Hematopoietic multipotent progenitor cell treated with erythropoietin and hydrocortisone succinate and interleukin-3 and kit ligand, for 15 days (in vitro differentiated cells): ENCODE measurements around the gene FAM107B.
"Not testable (repeated sequence)": the region's sequence is repeated elsewhere in the genome, so short reads cannot be mapped to it uniquely, and the experiment has no call there.

Source experiments
- DNase-seq: peaks from one replicate; pipeline ENCODE4 v3.0.0-alpha.2; 2015; ENCODE audit warnings: low spot score

Gene FAM107B

DNA sequence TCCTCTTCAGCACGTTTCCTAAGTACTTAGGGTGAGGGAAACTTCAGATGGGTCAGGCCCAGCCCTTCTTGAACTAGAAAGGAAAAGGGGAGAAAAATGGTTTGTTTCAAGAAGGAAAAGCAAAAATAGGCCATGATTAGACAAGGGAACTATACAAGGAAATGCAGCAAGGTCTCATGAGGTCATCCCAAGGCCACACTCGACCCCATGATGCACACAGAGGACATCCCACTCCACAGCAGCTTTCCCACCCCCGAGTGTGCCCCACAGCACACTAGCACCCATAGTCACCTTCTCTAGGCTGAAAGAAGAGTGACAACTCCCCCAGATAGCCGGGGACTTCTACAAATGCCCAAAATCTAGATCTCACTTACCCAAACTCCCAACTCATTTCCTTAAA lies 173.4 kb downstream of the FAM107B start:
- DNase-seq, result no peak

DNA sequence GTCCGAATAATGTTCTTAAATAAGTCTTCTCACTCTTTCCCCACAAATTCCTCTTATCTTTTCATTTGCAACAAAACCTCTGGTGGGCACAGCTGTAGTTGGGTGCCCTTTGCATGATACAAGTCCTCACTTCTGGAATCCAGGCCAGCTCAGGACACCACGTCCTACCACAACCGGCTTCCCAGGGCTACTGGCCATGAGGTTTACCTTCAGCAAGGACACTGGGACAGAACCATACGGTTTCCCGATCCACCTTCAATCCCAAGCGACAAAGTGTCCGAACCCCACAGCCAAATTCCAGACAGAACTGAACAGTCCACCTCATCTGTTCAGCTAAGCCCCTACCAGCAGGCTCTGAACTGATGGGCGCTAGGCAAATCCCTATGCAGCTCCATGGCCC lies 174.6 kb downstream of the FAM107B start:
- DNase-seq, result no peak

DNA sequence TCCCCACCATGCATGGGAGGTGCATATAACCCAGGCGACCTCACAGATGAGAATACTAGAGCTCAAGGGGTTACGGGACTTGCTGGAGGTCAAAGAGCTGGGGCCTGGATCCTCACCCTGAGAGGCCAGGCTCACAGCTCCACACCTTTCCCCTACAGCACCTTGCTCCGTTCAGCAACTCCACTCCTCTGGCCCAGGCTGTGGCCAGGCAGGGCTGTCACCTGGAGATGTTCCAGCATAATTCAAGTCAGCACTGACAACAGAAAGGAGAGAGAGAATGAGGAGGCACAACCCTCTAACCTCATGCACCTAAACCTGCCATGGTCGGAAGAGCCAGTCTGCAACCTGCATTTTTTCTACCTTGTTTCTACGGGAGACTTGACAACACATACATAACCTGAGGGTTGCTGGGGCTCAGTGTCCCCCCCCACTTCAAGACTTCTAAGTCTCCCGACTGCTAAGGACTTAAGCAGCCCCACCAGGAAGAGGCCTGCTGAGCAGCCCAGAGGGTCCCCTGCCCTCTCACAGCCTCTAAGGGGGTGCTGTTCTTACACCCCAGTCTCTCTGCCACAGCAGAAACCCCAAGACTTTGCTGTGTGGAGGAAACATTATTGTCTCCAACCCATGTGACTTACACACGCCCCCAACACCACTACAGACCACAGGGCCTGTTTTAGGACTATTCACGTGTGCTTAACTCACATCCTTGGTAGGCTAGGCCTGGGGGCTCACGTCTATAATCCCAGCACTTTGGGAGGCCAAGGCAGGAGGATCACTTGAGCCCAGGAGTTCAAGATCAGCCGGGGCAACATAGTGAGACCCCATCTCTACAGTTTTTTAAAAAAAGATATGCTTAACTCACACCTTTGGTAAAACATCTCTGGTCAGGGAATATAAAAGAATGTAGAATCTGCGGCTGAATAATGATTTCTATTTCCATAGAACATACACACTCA lies 175.6 kb downstream of the FAM107B start:
- no peak for DNase-seq

DNA sequence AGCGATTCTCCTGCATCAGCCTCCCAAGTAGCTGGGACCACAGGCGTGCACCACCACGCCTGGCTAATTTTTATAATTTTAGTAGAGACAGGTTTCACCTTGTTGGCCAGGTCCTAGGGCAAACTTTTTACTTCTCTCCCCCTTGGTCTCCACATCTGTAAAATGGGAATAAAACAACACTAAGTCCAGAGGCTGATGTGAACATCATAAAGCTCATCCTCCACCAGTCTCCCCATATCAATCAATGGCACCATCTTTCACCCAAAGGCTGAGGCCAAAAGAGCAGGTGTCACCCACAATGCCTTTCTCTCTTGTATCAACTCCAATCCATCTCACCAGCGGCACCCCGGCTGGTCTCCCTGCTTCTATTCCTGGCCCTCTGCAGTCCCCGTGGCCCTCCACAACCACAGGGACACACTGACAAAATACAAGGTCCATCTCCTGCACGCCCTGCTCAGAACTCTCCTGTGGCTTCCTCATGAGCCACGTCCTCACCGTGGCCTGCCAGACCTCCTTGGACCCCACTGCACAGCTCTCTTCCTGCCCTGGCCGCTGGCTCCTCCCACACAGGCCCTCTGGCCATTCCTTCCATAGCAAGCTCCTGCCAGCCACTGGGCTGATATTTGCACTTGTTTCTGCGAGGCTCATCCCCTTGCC lies 179.0 kb downstream of the FAM107B start:
- DNase-seq, result no peak

DNA sequence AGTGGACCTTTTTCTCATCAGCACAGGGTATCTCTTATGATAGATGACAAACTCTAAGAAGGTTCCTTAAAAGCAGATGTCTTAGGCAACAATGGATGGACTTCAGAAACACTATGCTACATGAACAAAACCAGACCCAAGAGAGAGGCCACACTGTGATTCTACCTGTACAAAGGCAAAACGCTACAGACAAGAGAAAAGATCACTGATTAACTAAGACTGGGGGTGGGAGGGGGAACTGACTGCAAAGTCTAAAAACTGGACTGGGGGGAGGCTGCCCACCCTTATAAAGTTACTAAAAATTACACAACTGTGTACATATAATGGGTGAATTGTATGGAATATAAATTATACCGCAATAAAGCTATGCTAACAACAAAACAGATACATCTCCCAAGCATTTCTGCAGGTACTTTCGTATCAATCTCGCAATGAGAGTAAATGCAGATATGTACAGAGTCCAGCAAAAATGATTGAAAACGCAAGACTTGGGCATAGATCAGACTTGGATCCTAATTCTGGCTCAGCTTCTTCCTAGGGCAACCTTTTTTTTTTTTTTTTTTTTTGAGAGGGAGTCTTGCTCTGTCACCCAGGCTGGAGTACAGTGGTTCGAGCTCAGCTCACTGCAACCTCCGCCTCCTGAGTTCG lies 179.7 kb downstream of the FAM107B start:
- no peak for DNase-seq

DNA sequence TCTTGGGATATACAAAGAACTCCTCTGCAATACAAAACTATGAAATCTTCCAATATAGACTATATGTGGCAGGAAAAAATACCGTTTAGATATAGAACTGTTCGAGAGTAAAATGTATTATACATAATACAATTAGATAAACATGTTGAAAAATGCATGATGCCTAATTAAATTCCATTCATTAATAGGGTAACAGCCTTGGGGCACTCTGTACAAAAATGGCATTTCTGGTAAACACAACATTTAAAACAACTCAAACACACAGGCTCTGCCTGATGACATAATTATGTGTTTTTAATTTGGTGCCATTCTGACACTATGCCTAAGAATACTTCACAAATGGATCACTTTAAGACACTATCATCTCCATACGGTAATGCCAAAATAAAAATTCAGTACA lies 180.9 kb downstream of the FAM107B start:
- DNase-seq, result no peak

DNA sequence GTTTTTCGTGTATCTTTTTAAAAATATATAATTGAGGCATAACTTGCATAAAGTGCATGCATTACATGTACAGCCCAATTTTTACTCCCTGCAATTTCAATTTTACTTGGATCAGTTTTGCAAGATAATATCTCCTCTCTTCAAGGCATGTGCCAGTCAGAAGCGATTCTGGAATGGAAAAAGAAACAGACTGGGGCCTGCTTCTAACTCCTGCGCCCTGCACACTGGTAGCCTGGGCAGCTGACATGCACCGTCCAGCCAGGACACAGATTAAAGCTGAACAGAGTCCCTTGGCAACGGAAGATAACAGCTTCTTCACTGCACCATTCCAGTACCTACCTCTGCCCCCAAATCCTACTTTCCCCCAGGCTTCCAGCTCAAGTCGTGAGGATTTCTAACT lies 182.1 kb downstream of the FAM107B start:
- DNase-seq, result no peak

DNA sequence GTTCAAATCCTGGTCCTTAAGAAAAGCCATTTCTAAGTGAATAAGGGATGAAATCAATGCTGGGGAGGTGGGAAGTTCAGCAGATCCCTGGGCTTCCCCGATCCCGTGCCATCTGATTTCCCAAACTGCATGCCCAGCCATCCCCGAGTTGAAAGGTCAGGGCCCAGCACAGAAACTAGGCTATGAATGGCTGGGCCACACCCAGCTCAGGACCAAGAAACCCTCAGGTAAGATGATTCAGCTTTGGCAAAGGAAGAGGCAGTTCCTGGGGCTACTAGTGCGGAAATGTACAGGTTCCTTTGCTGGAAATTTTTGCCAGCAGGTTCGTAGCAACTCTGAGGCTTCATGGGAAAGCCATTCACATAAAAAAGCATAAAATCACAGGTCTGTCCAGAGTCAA lies 182.7 kb downstream of the FAM107B start:
- DNase-seq, result no peak

DNA sequence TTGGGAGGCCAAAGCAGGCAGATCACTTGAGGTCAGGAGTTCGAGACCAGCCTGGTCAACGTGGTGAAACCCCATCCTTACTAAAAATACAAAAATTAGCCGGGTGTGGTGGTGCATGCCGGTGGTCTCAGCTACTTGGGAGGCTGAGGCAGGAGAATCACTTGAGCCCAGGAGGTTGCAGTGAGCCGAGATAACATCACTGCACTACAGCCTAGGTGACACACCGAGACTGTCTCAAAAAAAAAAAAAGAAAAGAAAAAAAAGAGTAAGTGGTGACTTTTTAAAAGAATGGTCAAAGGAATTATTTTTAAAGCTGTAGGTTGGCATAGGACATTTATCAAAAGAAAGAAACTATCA lies 185.8 kb downstream of the FAM107B start:
- DNase-seq, result not testable (repeated sequence)

DNA sequence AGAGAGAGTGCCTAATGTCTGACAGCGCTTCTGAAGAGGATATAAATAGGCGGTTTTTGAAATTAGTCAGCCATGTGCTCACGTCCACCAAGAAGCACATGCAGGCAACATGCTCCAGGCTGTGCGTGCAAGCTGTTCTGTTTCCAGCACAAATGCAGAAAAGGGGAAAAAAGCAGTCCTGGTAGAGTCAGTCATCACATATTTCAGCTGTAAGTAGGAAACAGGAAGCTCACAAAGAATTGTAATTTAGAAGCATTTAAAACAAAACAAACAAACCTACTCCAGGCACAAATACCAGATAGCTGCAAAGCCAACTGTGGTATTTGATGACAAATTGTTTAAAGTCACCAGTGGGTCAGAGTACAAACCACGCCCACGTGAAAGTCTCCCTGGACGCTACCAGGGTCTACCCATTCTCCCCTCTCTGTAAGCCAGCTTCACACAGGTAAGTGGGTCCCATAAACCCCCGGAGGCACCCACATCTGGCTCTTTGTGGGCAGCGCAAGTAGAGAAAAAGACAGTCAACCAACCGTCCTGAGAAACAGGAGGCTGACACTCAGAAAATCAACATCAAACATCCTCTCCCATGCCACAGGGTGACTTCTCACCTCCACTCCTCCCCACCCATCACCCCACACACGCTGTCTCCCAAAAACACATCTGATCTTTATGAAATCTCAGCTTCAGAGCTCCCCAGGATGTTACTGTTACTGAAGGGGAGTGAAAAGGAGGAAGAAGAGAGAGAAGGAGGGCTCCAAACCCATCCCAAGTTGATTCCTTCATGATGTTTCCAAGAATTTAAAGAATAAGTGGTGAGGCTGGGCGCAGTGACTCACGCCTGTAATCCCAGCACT lies 186.4 kb downstream of the FAM107B start:
- no peak for DNase-seq

DNA sequence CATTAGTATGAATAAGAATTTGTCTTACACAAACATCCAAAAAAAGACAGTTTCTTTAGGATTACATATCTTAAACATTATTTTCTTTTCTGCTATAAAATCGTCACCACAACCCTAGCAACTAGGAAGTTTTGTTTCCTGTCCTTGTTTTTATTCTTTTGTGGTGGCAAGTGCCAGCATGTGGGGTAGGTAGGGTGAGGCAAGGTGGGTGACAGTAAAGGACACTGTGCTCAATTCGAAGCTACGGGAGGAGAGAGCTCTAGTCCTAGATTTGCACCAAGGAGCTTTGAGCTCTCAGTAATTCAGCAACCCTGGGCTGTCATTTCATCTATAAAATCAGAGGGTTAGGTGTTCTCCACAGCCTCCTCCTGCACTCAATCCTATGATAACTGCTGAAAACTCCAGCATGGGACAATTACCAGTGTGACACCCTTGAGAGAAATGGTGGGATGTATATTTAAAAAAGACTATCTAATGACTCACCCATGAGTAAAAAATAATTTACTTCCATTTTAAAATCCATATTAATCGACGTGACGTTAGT lies 187.1 kb downstream of the FAM107B start:
- no peak for DNase-seq

DNA sequence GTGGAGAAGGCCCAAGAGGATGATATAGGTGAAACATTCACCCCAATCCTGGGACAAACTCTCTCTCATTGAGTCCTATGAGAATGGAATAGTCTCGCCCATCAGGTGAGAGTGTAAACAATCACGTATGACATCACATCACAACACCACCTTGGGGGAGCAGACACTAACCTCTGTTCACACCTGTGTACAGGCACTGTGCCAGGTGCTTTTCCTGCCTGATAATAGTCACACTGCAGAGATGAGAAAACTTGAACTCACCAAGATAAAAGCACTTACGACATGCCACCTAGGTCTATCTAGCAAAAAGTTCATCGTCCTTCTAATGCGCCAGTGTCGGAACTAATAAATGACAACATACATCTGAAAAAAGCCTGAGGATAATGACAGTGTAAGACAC lies 187.8 kb downstream of the FAM107B start:
- no peak for DNase-seq

DNA sequence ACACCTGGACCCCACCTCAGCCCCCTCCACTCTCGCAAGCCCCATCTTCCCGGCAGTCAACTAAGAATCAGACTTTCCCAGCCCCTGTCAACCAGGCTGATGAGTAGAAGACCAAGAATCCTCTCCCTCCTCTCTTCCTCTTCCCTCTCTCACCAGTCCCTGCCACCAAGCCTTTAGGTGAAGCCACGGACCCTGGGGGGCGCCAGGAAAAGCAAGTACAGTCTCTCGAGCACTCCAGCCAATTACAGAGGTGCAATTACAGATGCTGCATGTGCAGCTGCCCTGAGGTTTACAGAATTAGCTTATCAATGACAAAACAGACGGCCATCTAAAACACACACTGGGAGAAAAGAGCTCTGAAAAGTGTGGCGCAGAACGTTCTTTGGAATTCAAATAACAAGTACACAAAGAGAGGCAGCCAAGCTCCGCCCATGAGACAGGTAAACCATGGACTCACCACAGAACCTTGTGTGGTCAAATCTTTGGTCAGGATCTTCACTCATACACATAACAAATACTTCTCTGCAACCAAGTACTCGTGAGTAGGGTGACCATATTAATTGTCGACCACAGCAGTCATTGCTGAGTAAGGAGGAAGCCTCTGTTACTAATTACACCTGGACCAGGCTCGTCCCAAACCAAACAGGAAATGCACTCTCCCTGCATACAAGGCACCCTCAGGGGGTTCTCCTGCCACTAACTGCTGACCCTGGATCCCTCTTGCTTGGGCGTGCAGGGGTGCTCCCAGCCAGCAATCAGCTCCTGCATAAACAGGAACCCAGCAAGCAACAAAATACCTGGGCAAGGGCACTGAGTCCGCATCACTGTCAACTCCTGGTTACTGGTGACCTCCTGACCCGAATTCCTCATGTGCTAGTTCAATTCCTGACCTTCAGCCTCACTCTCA lies 189.2 kb downstream of the FAM107B start:
- DNase-seq, result no peak

DNA sequence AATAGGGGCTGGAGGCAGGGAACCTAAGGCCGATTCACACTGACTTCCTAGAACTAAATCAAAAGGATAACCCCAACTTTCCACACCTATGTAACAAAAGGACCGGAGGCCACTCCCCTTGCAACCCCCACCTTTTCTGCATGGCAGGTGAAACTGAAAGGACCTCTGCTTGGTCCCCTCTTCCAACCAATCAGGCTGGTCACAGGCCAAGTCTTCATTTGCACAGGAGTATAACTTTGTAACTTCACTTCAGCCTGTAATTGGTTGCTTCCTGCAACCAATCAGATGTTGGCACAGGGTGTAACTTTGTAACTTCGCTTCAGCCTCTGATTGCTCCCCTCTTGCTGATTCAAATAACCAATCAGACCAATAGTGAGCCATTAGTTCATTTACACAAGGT lies 190.0 kb downstream of the FAM107B start:
- no peak for DNase-seq

DNA sequence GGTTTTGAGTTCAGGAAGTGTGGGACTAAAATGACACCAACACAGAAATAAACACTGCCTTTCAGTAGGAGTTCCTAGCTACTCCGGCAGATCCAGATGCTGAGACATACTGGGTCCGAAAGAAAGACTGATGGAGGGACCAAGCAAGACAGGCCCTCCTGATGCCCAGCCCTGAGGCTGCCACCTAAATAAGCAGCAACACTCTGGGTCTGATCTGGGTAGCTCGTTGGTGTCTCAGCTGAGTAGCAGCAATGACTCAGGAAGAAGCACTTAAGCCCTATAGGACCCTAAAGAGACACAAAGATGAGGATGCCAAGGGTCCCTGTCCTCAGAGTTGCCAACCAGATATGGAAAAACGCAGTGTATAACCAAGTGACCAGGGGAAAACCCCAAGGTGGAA lies 190.7 kb downstream of the FAM107B start:
- DNase-seq, result no peak

DNA sequence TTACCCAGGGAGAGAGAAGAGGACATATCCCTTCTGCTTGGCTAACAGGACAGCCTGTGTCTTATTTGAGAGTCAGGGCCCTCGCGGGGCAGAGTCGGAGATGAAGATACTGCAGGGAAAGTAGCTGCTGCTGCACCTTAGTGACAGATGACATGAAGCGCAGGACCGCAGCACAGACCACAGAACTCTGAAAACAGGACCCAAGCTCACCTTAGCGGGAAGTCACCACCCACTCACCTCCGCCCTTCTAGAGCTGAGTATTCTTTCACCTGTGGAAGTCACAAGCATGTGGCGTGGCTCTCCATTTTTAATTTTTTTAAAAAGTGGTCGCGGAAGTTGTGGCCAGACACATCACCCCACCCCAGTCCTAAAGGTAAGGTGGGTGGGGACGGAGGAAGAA lies 191.4 kb downstream of the FAM107B start:
- DNase-seq, result no peak

DNA sequence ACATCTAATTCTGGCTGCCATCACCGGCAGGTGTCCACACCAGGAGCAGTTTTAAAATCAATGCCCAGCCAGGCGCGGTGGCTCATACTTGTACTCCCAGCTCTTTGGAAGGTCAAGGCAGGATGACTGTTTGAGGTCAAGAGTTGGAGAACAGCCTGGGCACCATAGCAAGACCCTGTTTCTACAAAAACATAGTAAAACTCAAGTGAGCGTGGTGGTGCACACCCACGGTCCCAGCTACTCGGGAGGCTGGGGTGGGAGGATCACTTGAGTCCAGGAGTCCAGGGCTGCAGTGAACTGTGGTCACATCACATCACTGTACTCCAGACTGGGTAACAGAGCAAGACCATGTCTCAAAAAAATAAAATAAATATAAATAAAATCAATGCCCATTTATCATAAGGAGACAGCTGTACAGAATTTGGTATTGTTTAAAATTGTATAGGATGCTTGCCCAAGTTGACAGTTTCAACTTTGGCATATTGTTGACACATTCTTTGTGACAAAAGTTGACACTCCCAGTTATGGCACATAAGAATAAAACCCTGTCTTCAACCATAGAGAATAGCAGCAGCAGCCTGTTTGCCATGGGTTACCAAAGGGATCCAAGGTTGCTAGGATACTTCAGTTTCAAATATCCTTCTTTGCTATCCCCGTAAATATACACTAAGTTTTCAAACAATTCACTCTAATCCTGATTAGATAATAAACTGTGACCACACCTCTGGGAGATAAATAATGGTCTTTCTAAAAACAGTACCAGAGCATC lies 193.0 kb downstream of the FAM107B start:
- DNase-seq, result no peak

DNA sequence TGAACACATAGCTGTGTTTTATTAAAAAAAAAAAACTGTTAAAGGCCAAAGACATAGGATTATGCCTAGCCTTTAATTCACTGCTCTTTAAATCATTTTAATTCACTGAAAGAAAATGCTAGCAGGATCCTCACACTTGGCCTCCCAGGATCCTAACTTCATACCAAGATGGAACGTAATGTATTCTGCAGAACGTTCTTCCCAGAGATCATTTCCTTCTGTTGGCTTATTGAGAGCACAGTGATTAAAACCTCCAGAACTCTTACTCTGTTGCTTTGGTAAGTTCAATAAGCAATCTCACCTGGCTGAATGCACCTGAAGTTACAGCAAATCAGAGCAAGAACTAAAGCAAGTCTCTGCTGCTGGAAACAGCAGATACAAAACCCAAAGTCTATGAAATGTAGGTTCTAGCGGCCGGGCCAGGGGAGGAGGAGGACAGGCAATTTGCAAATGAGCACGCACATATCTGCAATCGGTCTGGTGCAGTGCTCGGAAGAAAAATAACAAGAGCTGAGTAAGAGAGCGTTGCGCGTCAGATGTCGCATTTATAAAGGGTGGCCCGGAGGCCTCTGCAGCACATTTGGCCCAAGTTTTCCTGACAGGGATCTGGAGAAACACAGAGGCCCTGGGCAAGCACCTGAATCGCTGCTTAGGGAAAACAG lies 193.9 kb downstream of the FAM107B start:
- no peak for DNase-seq

DNA sequence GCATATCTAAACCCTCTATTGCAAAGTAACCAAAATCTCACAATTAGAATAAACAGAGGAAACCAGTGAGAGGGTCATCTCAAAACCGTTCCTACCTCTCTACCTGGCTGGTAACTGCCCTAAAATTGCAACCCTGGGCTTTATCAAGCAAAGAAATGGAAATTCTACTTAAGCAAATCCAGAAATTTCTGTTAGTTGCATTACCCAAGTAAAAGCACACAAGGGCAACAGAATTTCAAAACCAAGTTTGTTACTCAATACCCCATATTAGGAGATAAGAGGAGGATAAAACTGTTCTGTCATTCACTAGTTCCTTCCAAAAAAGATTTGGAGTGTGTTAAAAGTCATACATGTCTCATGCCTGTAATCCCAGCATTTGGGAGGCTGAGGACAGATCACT lies 195.3 kb downstream of the FAM107B start:
- DNase-seq, result no peak
